ENCODE data around the gene THOC5.
"Not testable (repeated sequence)": the region's sequence is repeated elsewhere in the genome, so short reads cannot be mapped to it uniquely, and the experiment has no call there.

The THOC5 gene

GRCh38 chr22:29553351-29554224 is at the start of gene THOC5:
TSS of gene THOC5 (minus strand) at chr22:29553757. CDS start at chr22:29549147, 4,610 bp downstream.
- Histone ChIP-seq H3K27ac (peak within 1 kb of the TSS; percentile 60), H3K9me3 (ENCODE audit: control insufficient read depth, low read length) (no peaks in the 10 kb centered on the region), H3K79me2 (no peaks in the 10 kb centered on the region), H3K4me2 (ENCODE audit: low read length) (peak within 1 kb of the TSS; percentile 61), H3K36me3 (ENCODE audit: control insufficient read depth, insufficient read depth, low read length) (no peaks in the 10 kb centered on the region), H3K4me1 (no peaks in the 10 kb centered on the region), H3K9ac (peak within 1 kb of the TSS; percentile 29), H2AFZ (peak within 1 kb of the TSS; percentile 50), H3K4me3 (ENCODE audit: low read depth, low read length) (peak within 1 kb of the TSS; percentile 78), H3K27me3 (ENCODE audit: control insufficient read depth, insufficient read depth, low read length) (no peaks in the 10 kb centered on the region)
- peak; percentile 53 for TF ChIP-seq CTCF (IDR thresholded peaks at IDR 0.05)

GRCh38 chr22:29598684-29599020 is 45.1 kb upstream of the THOC5 start:
- no peaks in the 10 kb centered on the region for H3K27me3 ChIP-seq (ENCODE audit: control insufficient read depth, insufficient read depth, low read length)
- no peak overlapping the region for H3K4me2 ChIP-seq (ENCODE audit: low read length)
- no peaks in the 10 kb centered on the region for H3K9me3 ChIP-seq (ENCODE audit: control insufficient read depth, low read length)
- no peak overlapping the region for H3K27ac ChIP-seq
- no peak overlapping the region for H3K4me3 ChIP-seq (ENCODE audit: low read depth, low read length)
- no peak overlapping the region for H3K9ac ChIP-seq
- no peaks in the 10 kb centered on the region for H3K79me2 ChIP-seq
- H2AFZ ChIP-seq = no peak overlapping the region
- TF ChIP-seq CTCF (IDR thresholded peaks at IDR 0.05) = no peak
- H3K36me3 ChIP-seq (ENCODE audit: control insufficient read depth, insufficient read depth, low read length) = no peaks in the 10 kb centered on the region
- no peaks in the 10 kb centered on the region for H3K4me1 ChIP-seq

GRCh38 chr22:29597871-29598683 is 44.5 kb upstream of the THOC5 start:
- not testable (repeated sequence) for H3K36me3 ChIP-seq (ENCODE audit: control insufficient read depth, insufficient read depth, low read length); H3K4me3 ChIP-seq (ENCODE audit: low read depth, low read length); H3K9ac ChIP-seq; H3K27me3 ChIP-seq (ENCODE audit: control insufficient read depth, insufficient read depth, low read length); H3K79me2 ChIP-seq; H3K4me2 ChIP-seq (ENCODE audit: low read length); H3K9me3 ChIP-seq (ENCODE audit: control insufficient read depth, low read length); H3K4me1 ChIP-seq; H2AFZ ChIP-seq; H3K27ac ChIP-seq

GRCh38 chr22:29596408-29596807 is 42.9 kb upstream of the THOC5 start:
- Histone ChIP-seq H3K4me1 (no peaks in the 10 kb centered on the region), H3K27me3 (ENCODE audit: control insufficient read depth, insufficient read depth, low read length) (no peaks in the 10 kb centered on the region), H3K4me2 (ENCODE audit: low read length) (no peak overlapping the region), H3K4me3 (ENCODE audit: low read depth, low read length) (no peak overlapping the region), H3K79me2 (no peaks in the 10 kb centered on the region), H3K9me3 (ENCODE audit: control insufficient read depth, low read length) (no peaks in the 10 kb centered on the region), H3K27ac (no peak overlapping the region), H3K9ac (no peak overlapping the region), H2AFZ (no peak overlapping the region), H3K36me3 (ENCODE audit: control insufficient read depth, insufficient read depth, low read length) (no peaks in the 10 kb centered on the region)
- TF ChIP-seq CTCF (IDR thresholded peaks at IDR 0.05) = no peak

GRCh38 chr22:29594447-29594846 is 40.9 kb upstream of the THOC5 start:
- Histone ChIP-seq H3K4me2 (ENCODE audit: low read length) (peak overlapping the region; percentile 34), H3K27ac (peak overlapping the region; percentile 44)
- H3K9ac ChIP-seq; H3K9me3 ChIP-seq (ENCODE audit: control insufficient read depth, low read length); H3K79me2 ChIP-seq; H3K36me3 ChIP-seq (ENCODE audit: control insufficient read depth, insufficient read depth, low read length); H2AFZ ChIP-seq; H3K4me1 ChIP-seq; H3K4me3 ChIP-seq (ENCODE audit: low read depth, low read length); H3K27me3 ChIP-seq (ENCODE audit: control insufficient read depth, insufficient read depth, low read length): not testable (repeated sequence)

Data from parathyroid adenoma (tissue), 2 donors.